Kasumi-1 (cell line): ENCODE results near the gene TRIM61.
"Not testable (repeated sequence)": the region's sequence is repeated elsewhere in the genome, so short reads cannot be mapped to it uniquely, and the experiment has no call there.

Source experiments
- DNase-seq, 2 experiments: peaks; one replicate each; lab custom pipeline; 2025; lab: John Stamatoyannopoulos, UW

Gene TRIM61

GRCh38 chr4:164956766-164957643, 20.5 kb downstream of the TRIM61 start:
- no peak for DNase-seq

DNA sequence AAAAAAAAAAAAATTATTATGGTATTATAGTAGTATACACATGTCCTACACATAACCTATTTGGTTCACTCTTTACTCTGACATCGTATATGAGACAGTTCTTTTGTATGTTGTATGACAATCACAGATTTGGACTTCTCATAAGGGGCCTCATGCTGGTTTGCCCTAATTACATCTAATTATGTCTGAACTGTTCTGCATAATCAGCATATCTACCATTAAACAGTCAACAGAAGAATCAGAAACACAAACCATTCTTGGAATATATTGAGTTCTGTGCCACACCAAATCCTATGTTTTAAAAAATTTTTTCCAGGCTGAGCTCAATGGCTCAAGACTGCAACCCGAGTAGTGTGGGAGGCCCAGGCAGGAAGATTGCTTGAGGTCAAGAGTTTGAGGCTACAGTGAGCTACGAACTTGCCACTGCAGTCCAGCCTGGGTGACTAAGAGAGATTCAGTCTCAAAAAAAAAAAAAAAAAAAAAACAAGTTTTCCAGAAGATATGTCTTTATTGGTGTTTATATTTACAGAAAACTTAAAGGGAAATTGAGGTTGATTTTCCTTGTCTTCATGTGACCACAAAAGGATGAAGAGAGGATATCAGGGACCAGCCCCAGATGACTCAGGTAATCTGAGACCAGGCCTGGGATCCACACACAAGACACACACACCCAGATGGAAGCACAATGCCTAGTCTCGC, 22.2 kb downstream of the TRIM61 start:
- no peak for DNase-seq

GRCh38 chr4:164952551-164952950, 24.9 kb downstream of the TRIM61 start:
- no peak for DNase-seq

- DNase-seq = no peak
These were observed 27.9 kb downstream of the TRIM61 start for GRCh38 chr4:164949448-164950143.

- DNase-seq = no peak
These were observed 28.5 kb downstream of the TRIM61 start for GRCh38 chr4:164948975-164949374.

GRCh38 chr4:164948006-164948405, 29.5 kb downstream of the TRIM61 start:
- DNase-seq = not testable (repeated sequence)

DNA sequence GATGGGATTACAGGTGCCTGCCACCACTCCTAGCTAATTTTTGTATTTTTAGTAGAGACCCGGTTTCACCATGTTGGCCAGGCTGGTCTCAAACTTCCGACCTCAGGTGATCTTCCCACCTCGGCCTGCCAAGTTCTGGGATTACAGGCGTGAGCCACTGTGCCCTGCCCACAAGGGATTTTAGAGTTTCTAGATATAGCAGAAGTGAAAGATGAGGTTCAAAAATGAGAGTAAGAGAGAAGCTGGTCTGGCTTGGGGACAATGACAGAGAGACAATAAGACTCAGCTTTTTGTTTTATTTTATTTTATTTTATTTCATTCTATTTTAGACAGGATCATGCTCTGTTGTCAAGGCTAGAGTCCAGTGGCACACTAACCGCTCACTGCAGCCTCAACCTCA, 30.6 kb downstream of the TRIM61 start:
- DNase-seq = no peak

- DNase-seq = no peak
These were observed 32.3 kb downstream of the TRIM61 start for GRCh38 chr4:164945146-164945545.

DNA sequence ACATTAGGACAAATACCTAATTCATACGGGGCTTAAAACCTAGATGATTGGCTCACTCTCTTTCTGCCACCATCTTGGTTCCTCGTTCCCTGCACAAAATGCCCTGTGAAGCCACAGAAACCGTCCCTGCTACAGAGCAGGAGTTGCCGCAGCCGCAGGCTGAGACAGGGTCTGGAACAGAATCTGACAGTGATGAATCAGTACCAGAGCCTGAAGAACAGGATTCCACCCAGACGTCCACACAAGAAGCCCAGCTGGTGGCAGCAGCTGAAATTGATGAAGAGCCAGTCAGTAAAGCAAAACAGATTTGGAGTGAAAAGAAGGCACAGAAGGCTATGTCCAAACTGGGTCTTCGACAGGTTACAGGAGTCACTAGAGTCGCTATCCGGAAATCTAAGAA, 34.3 kb downstream of the TRIM61 start:
- no peak for DNase-seq

DNA sequence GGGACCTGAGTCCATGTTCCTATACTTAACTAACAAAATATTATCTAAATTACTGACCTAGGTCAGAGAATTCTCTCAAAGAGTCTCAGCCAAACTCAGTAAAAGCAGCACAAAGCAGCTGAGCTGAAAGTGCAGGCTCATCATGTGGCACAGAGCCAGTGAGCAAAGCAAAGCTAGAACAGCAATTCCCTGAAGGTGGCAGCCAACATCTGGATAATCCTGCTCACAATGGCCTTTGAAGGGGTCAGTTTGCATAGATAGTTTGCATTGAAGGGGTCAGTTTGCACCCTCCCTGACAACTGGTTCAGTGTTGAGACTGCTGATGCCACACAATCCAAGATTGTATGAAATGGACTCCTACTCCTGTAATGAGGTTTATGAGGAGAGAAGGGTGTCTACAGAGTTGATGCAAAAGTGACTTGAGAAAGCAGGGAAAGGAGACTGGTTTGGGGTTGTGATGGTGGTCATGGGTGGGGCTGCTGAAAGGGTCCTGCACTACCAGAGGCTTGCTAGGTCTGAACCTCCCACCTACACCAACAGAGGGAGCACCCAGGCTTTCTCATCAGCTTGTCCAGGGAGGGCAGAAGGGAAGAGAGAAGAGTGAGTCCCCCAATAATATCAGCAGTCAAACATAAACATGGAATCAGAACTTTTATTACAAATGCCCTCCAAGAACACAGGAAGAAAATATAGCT, 39.7 kb downstream of the TRIM61 start:
- peak; percentile 25 to 30 for DNase-seq

DNA sequence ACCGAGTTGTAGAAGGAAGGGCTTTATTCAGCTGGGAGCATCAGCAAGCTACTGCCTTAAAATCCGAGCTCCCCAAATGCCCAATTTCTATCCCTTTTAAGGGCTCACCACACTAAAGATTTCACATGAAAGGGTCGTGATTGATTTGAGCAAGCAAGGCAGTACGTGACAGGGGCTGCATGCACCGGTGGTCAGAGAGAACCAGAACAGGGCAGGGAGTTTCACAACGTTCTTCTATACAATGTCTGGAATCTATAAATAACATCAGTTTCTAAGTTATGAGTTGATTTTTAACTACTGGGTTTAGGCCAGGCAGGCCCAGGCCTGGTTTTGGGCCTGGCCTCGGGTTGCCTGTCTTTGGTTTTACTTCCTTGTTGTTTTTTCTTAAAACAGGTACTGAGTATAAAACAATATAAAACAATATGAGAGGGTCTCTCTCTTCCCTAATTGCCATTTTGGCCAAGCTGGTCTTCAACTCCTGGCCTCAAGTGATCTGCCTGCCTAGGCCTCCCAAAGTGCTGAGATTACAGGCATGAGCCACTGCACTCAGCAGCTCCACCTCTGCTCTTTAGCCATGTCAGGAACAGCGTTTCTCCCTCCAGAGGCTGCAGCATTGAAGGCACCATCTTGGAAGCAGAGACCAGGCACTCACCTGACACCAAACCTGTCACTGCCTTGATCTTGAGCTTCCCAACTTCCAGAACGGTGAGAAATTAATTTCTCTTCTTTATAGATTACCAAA, 41.4 kb downstream of the TRIM61 start:
- DNase-seq = not testable (repeated sequence)

DNA sequence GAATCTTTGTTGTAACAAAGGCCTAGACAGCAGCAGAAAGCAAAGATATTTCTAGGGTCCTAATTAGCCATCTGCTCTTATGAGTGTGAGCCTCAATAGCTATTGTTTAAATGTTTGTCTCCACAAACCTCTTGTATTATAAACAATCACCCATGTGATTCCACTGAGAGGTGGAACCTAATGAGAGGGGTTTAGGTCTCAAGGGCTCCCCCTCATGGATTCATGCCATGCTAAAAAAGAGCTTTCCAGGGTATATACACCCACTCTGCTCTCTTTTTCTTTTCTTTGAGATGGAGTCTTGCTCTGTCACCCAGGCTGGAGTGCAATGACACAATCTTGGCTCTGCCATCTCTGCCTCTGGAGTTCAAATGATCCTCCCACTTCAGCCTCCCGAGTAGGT, 42.1 kb downstream of the TRIM61 start:
- peak; percentile 24 to 37 for DNase-seq

GRCh38 chr4:164933244-164933643, 44.2 kb downstream of the TRIM61 start:
- no peak for DNase-seq

- DNase-seq = no peak
These were observed 45.7 kb downstream of the TRIM61 start for GRCh38 chr4:164931551-164932324.

DNA sequence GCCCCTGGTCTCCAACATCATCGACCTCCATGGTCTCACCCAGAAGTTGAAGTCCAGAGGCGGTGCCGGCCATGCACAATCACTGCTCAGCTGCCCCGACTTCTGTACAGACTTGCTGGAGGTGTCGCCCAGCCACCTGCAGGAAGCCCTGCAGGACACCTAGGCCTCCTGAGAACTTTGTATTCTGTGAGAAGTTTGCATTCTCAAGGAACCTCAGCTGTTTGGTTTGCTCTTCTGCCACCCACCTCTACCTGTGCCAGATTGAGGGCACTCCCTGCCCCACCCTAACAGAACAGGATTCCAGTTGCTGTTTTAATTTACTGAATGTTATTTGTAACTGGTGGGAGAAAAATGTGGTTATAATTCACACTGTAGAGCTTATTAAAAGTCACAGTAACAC, 46.8 kb downstream of the TRIM61 start:
- no peak for DNase-seq

DNA sequence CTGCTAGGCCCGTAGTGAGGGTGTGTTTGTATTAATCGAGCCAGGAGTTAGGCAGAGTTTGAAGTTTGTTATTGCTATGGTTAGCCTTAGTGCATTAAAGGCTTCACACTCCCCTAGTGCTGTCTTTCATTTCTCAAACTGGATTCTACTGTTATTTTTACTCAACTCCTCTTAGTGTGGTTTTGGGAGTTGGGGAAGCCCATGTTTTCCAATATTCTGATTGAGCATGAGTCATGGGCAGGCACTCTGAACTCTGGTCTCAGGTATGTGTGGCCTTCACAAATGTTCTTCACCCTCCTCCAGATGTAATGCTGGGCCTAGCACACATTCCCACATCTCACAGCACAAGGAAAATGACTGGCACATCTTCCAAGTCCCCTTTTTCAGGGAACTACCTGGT, 50.4 kb downstream of the TRIM61 start:
- DNase-seq = not testable (repeated sequence)

- DNase-seq = no peak
These were observed 51.2 kb downstream of the TRIM61 start for GRCh38 chr4:164926301-164926700.

DNA sequence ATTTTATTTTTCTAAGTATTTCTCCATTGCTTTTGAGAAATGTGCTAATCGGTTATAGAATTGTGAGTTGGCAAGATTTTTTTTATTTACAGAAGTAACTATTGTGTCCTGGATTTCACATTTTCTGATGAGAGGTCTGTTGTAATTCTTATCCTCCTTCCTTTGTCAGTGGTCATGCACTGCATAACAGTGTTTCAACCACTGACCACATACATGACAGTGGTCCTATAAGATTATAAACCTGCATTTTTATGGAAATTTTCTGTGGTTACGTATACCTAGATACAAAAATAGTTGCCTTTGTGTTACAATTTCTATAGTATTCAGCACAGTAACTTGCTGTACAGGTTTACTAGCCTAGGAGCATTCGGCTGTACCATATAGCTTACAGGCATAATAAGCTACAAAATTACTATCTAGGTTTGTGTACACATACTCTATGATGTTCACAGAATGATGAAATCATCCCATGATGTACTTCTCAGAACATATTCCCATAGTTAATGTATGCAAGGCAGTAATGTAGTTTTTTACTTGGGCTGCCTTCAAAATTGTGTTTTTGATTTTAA, 52.7 kb downstream of the TRIM61 start:
- no peak for DNase-seq

DNA sequence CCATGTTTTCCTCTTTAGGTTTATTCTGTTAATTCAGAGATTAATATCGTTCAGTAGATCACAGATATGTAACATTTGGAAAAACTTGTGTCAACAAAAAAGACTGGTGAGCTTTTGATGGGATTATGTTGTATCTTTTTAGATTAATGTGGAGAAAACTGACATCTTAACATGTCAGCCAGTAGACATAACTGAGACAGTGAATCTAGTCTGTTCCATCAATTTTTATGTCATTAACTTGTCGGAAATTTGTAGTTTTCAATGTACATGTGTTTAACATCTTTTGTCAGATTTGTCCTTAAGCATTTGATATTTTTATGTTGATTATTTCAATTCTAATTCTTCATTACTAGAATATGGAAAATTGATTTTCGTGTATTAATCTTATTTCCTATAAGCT, 58.5 kb downstream of the TRIM61 start:
- no peak for DNase-seq
